ENCODE results near the gene ELL2.

DNA sequence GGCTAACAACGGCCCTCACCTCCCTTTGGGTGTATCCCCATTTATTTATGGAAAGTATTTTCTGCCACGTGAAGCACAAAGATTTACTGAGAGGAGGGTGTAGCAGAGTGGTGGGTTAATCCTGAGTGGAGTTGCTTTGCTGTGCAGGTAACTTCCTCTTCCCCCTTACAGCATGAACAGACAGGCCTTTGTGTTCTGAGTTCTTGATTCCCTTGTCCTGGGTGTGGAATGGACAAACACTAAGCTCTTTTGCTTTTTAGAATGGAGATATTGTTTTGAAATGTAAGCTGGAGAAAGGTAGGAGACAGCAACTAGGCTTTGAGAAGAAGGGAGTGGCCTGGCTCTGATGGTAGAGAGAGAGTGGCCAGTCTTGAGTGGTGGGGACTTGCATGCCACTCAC is 122.0 kb downstream of the ELL2 start:
- TF ChIP-seq, protein P1, sequence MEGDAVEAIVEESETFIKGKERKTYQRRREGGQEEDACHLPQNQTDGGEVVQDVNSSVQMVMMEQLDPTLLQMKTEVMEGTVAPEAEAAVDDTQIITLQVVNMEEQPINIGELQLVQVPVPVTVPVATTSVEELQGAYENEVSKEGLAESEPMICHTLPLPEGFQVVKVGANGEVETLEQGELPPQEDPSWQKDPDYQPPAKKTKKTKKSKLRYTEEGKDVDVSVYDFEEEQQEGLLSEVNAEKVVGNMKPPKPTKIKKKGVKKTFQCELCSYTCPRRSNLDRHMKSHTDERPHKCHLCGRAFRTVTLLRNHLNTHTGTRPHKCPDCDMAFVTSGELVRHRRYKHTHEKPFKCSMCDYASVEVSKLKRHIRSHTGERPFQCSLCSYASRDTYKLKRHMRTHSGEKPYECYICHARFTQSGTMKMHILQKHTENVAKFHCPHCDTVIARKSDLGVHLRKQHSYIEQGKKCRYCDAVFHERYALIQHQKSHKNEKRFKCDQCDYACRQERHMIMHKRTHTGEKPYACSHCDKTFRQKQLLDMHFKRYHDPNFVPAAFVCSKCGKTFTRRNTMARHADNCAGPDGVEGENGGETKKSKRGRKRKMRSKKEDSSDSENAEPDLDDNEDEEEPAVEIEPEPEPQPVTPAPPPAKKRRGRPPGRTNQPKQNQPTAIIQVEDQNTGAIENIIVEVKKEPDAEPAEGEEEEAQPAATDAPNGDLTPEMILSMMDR (IDR thresholded peaks at IDR 0.05), result no peak
- no peak for TF ChIP-seq POLR2A (IDR thresholded peaks at IDR 0.05)
